Esophagus squamous epithelium (tissue), 4 donors: Measurements from ENCODE around the gene VPS35L.

Source experiments
- POLR2A ChIP-seq, 4 donors: fragments of 450-650 bp; IDR thresholded peaks; one replicate each; pipeline ENCODE4 v1.6.1; 2017; ENCODE audit warnings: antibody characterized with exemption in 4 of 4, mild to moderate bottlenecking in 4 of 4, moderate library complexity in 3 of 4
- TF ChIP-seq, protein P1 (sequence below), 6 experiments: fragments of 450-650 bp in 4 of 6; fragments of 200-600 bp in 2 of 6; sonication (generic) in 2 of 6; IDR thresholded peaks; one replicate each; pipeline ENCODE4 v1.5.1; 2016 to 2019; ENCODE audit warnings: antibody characterized with exemption in 6 of 6, mild to moderate bottlenecking in 4 of 6, moderate library complexity in 4 of 6

DNA sequence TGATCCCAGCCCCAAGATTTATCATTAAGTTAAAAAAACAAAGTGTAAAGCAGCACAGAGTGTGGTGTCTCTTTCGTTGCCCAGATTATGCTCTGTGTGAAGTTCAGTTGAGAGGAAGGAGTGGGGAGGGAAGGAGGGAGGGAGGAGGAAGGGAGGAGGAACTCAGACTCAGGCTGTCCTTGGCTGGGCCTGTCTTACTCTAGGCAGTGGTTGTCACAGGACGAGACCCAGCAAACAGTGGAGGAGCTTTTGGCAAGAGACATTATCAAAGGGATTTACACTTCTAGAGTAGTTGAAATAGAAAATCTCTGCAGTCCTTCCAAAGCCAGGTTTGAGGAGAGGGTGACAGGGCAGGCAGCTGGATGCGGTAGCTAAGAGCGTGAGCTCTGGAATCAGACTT is 134.7 kb downstream of the VPS35L start:
- TF ChIP-seq POLR2A (IDR thresholded peaks at IDR 0.05): no peak
- TF ChIP-seq, protein P1, sequence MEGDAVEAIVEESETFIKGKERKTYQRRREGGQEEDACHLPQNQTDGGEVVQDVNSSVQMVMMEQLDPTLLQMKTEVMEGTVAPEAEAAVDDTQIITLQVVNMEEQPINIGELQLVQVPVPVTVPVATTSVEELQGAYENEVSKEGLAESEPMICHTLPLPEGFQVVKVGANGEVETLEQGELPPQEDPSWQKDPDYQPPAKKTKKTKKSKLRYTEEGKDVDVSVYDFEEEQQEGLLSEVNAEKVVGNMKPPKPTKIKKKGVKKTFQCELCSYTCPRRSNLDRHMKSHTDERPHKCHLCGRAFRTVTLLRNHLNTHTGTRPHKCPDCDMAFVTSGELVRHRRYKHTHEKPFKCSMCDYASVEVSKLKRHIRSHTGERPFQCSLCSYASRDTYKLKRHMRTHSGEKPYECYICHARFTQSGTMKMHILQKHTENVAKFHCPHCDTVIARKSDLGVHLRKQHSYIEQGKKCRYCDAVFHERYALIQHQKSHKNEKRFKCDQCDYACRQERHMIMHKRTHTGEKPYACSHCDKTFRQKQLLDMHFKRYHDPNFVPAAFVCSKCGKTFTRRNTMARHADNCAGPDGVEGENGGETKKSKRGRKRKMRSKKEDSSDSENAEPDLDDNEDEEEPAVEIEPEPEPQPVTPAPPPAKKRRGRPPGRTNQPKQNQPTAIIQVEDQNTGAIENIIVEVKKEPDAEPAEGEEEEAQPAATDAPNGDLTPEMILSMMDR (IDR thresholded peaks at IDR 0.05): no peak
